Measurements from ENCODE around the gene GOLT1A. TPM values are rescaled to one million over a fixed set of nuclear protein-coding genes. Genes with fewer than 3 reads are reported as not detected.

The GOLT1A gene
- total and polyA plus RNA-seq, 2 of the 8 experiments (the other 6 are each of a cell fraction or from before 2014, with no cell fraction given), result 7.5 to 8.5 TPM

GRCh38 chr1:204258213-204259115 lies 44.7 kb upstream of the GOLT1A start (continued):
- TF ChIP-seq MAX (IDR thresholded peaks at IDR 0.05) (0 out of 2 replicates have a peak, but pooled peaks have one; percentile 38), FOSL1 (IDR thresholded peaks at IDR 0.05; ENCODE audit: insufficient read depth, low read depth, low read length) (no peak)
